ENCODE data around the gene HIF3A.

- TF ChIP-seq POLR2A (IDR thresholded peaks at IDR 0.05) = no peak
- no peak for TF ChIP-seq CTCF (IDR thresholded peaks at IDR 0.05)
- no peak for TF ChIP-seq POLR2AphosphoS5 (IDR thresholded peaks at IDR 0.05; ENCODE audit: insufficient read depth in 1 of 2, low read depth in 1 of 2)
Observed at GRCh38 chr19:46324277-46324676, 27.4 kb downstream of the HIF3A start.
